PC-9 (cell line): ENCODE measurements around the gene TRIO. TPM values are rescaled to one million over a fixed set of nuclear protein-coding genes. Genes with fewer than 3 reads are reported as not detected.

Experiments used
- BruUV-seq: library from RNA; stranded (reverse); fragments of 400-500 nt; replicated peaks from 2 replicates; lab custom pipeline; 2021; lab: Mats Ljungman, UMichigan
- CTCF ChIA-PET: fragments of 300-600 bp; sonication (Branson Sonifier 250); formaldehyde crosslinking; loops from one replicate; lab custom pipeline; 2022; ENCODE audit warnings: antibody characterized with exemption; lab: Charles Lee
- POLR2A ChIA-PET: fragments of 300-600 bp; sonication (Branson Sonifier 250); formaldehyde crosslinking; loops from one replicate; lab custom pipeline; 2022; ENCODE audit warnings: antibody characterized with exemption; ENCODE audit not compliant: unreplicated experiment; lab: Charles Lee
- DNase-seq, 2 experiments: peaks; one replicate each; pipeline versions ENCODE4 v3.0.0 to v3.0.0-alpha.2; 2015 to 2022; ENCODE audit warnings: mixed read lengths in 1 of 2
- H2AFZ ChIP-seq: fragments of 200-600 bp; sonication (generic); 2 replicates; pipeline ENCODE4 v1.8.1; 2017; ENCODE audit warnings: antibody characterized with exemption
- H3F3A ChIP-seq: fragments of 200-600 bp; sonication (generic); 2 replicates; pipeline ENCODE4 v1.8.1; 2017; ENCODE audit warnings: antibody characterized with exemption, mild to moderate bottlenecking, low read depth; ENCODE audit not compliant: insufficient read depth
- H3K27ac ChIP-seq: fragments of 200-600 bp; sonication (generic); 2 replicates; pipeline ENCODE4 v1.6.1; 2016; ENCODE audit warnings: mixed run types
- H3K27me3 ChIP-seq: fragments of 200-600 bp; sonication (generic); 2 replicates; pipeline ENCODE4 v1.6.1; 2016; ENCODE audit warnings: low read depth, mixed run types; ENCODE audit not compliant: insufficient read depth
- H3K36me3 ChIP-seq: fragments of 200-600 bp; sonication (generic); 2 replicates; pipeline ENCODE4 v1.6.1; 2016; ENCODE audit warnings: low read depth, mixed run types
- H3K4me1 ChIP-seq: fragments of 200-600 bp; sonication (generic); replicated peaks from 2 replicates; pipeline ENCODE4 v1.6.1; 2016; ENCODE audit warnings: mixed run types; ENCODE audit not compliant: insufficient read depth
- H3K4me2 ChIP-seq: fragments of 200-600 bp; sonication (generic); 2 replicates; pipeline ENCODE4 v1.6.1; 2017; ENCODE audit warnings: mixed run types
- H3K4me3 ChIP-seq: fragments of 200-600 bp; sonication (generic); 2 replicates; pipeline ENCODE4 v1.6.1; 2016; ENCODE audit warnings: mixed run types
- H3K79me2 ChIP-seq: fragments of 200-600 bp; sonication (generic); 2 replicates; pipeline ENCODE4 v1.6.1; 2017; ENCODE audit warnings: low read depth, mixed run types
- H3K9me2 ChIP-seq: fragments of 200-600 bp; sonication (generic); 2 replicates; pipeline ENCODE4 v1.8.1; 2017; ENCODE audit warnings: mild to moderate bottlenecking; ENCODE audit not compliant: insufficient read depth
- H3K9me3 ChIP-seq: fragments of 200-600 bp; sonication (generic); 2 replicates; pipeline ENCODE4 v1.8.1; 2016; ENCODE audit warnings: low read depth; ENCODE audit not compliant: insufficient read depth
- H4K20me1 ChIP-seq: fragments of 200-600 bp; sonication (generic); 2 replicates; pipeline ENCODE4 v1.8.1; 2017; ENCODE audit not compliant: insufficient read depth
- CTCF ChIP-seq: fragments of 200-600 bp; sonication (generic); conservative IDR thresholded peaks from 2 replicates; pipeline ENCODE4 v1.6.1; 2017; ENCODE audit warnings: mixed run types, antibody characterized with exemption, mild to moderate bottlenecking, moderate library complexity
- EZH2 ChIP-seq: fragments of 200-600 bp; sonication (generic); IDR thresholded peaks from 2 replicates; pipeline ENCODE4 v1.8.0; 2017; ENCODE audit warnings: antibody characterized with exemption, low read depth
- intact Hi-C: fragments of 100-400 bp; cut with micrococcal nuclease; formaldehyde crosslinking; loops from one replicate; pipeline ENCODE4 v1.10.0; 2022; ENCODE audit not compliant: unreplicated experiment
- total RNA-seq: library from RNA; stranded (reverse); gene quantifications from 2 replicates; pipeline ENCODE4 v1.2.3, GENCODE V29; 2021

TRIO gene
- total RNA-seq, 1 experiment from 2014 or later = 596 TPM

GRCh38 chr5:14218897-14219573 lies 75.9 kb downstream of the TRIO start:
- intact Hi-C loops = no loop called here
- peaks cover 16% of the 10 kb centered on the region for H3K4me1 ChIP-seq
- BruUV-seq = no TSS peak
- TF ChIP-seq EZH2 (no peak), CTCF (no peak)
- H3K4me3 ChIP-seq = no peak overlapping the region
- H3K36me3 ChIP-seq = no peaks in the 10 kb centered on the region
- ChIA-PET CTCF (no interaction called here), POLR2A (no interaction called here)
- no peak overlapping the region for H2AFZ ChIP-seq
- no peak overlapping the region for H3K4me2 ChIP-seq
- peaks cover 25% of the 10 kb centered on the region for H3F3A ChIP-seq
- H3K79me2 ChIP-seq = peaks cover 99% of the 10 kb centered on the region
- DNase-seq = no peak
- peaks cover 13% of the 10 kb centered on the region for H4K20me1 ChIP-seq
- no peaks in the 10 kb centered on the region; the same call in 1 of the 2 replicates for H3K9me2 ChIP-seq
- no peaks in the 10 kb centered on the region for H3K27me3 ChIP-seq
- H3K27ac ChIP-seq = no peak overlapping the region
- H3K9me3 ChIP-seq = 0 out of 2 replicates have a peak, but pooled peaks cover 4% of the 10 kb centered on the region

DNA sequence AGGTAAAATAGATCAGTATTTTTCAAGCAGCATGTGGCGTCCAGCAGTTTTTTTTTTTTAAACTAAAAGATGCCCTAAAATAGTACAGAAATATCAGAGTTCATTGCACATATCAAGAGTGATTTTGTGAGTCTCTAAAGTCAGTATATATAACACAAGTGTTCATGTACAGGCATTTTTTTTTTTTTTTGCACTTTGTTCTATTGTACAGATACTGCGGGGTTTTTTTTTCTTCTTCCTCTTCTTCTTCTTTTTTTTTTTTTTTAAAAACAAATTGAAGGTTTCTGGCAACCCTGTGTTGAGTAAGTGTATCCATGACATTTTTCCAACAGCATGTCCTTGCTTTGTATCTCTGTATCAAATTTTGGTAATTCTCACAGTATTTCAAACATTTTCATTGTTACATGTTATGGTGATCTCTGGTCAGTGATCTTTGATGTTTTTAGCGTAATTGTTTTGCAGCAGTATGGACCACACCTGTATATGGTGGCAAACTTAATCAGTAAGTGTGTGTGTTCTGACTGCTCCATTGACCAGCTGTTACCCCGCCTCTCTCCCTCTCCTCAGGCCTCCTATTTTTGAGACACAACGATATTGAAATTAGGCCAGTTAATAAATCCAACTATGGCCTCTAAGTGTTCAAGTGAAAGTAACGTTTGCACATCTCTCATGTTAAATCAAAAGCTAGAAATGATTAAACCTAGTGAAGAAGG lies 76.8 kb downstream of the TRIO start:
- peaks cover 97% of the 10 kb centered on the region for H3K79me2 ChIP-seq
- no peaks in the 10 kb centered on the region for H3K9me3 ChIP-seq
- intact Hi-C loops = no loop called here
- ChIA-PET POLR2A (no interaction called here), CTCF (no interaction called here)
- H3K36me3 ChIP-seq = no peaks in the 10 kb centered on the region
- H2AFZ ChIP-seq = no peak overlapping the region
- peaks cover 16% of the 10 kb centered on the region for H4K20me1 ChIP-seq
- H3K27ac ChIP-seq = no peak overlapping the region
- H3K4me1 ChIP-seq = peaks cover 23% of the 10 kb centered on the region
- DNase-seq = no peak
- H3K4me3 ChIP-seq = no peak overlapping the region
- peaks cover 32% of the 10 kb centered on the region for H3F3A ChIP-seq
- no TSS peak for BruUV-seq
- no peaks in the 10 kb centered on the region for H3K27me3 ChIP-seq
- no peaks in the 10 kb centered on the region for H3K9me2 ChIP-seq
- TF ChIP-seq CTCF (no peak), EZH2 (no peak)
- no peak overlapping the region for H3K4me2 ChIP-seq

DNA sequence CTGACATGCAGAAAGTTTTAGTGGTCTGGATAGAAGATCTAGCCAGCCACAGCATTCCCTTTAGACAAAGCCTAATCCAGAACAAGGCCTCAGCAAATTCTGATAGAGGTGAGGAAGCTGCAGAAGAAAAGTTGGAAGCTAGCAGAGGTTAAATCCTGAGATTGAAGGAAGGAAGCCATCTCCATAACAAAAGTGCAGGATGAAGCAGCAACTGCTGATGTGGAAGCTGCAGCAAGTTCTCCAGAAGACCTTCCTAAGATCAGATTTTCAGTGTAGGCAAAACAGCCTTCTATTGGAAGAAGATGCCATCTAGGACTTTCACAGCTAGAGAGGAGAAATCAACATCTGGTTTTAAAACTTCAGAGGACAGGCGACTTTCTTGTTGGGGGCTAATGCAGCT lies 77.5 kb downstream of the TRIO start:
- Histone ChIP-seq H3K27ac (no peak overlapping the region), H3K4me1 (peaks cover 29% of the 10 kb centered on the region), H3F3A (peaks cover 32% of the 10 kb centered on the region), H3K27me3 (no peaks in the 10 kb centered on the region), H3K79me2 (peaks cover 96% of the 10 kb centered on the region), H3K9me2 (no peaks in the 10 kb centered on the region), H4K20me1 (peaks cover 16% of the 10 kb centered on the region), H2AFZ (no peak overlapping the region), H3K36me3 (no peaks in the 10 kb centered on the region), H3K4me3 (no peak overlapping the region), H3K4me2 (no peak overlapping the region), H3K9me3 (no peaks in the 10 kb centered on the region)
- TF ChIP-seq EZH2 = no peak
- TF ChIP-seq CTCF = no peak
- BruUV-seq = no TSS peak
- no peak for DNase-seq
- ChIA-PET POLR2A (no interaction called here), CTCF (no interaction called here)
- intact Hi-C loops = no loop called here
